HG02943 (cell line): ENCODE results near the gene DIPK1B.

Source experiments
- ATAC-seq: cut with Tn5 transposase; IDR thresholded peaks from one replicate; pipeline ENCODE4 v1.9.1; 2021; ENCODE audit warnings: mild to moderate bottlenecking, low read depth, moderate library complexity; ENCODE audit not compliant: unreplicated experiment

Gene DIPK1B

GRCh38 chr9:136673088-136673974 lies 39.0 kb upstream of the DIPK1B start:
- no peak for ATAC-seq

- no peak for ATAC-seq
Observed at GRCh38 chr9:136673975-136674785, 38.2 kb upstream of the DIPK1B start.

GRCh38 chr9:136674786-136675349 lies 37.5 kb upstream of the DIPK1B start:
- no peak for ATAC-seq

- no peak for ATAC-seq
Observed at GRCh38 chr9:136675477-136676296, 36.7 kb upstream of the DIPK1B start.

GRCh38 chr9:136676297-136676794 lies 36.0 kb upstream of the DIPK1B start:
- no peak for ATAC-seq

GRCh38 chr9:136676920-136677686 lies 35.3 kb upstream of the DIPK1B start:
- no peak for ATAC-seq

GRCh38 chr9:136678034-136678433 lies 34.3 kb upstream of the DIPK1B start:
- ATAC-seq: no peak

GRCh38 chr9:136678624-136679023 lies 33.7 kb upstream of the DIPK1B start:
- ATAC-seq: no peak

- ATAC-seq: no peak
Observed at GRCh38 chr9:136679431-136679941, 32.9 kb upstream of the DIPK1B start.

- ATAC-seq: no peak
Observed at GRCh38 chr9:136681029-136681428, 31.3 kb upstream of the DIPK1B start.

- no peak for ATAC-seq
Observed at GRCh38 chr9:136681945-136682699, 30.2 kb upstream of the DIPK1B start.

- no peak for ATAC-seq
Observed at GRCh38 chr9:136682710-136683109, 29.7 kb upstream of the DIPK1B start.

GRCh38 chr9:136683173-136683745 lies 29.1 kb upstream of the DIPK1B start:
- ATAC-seq: no peak

- ATAC-seq: no peak
Observed at GRCh38 chr9:136683755-136684154, 28.6 kb upstream of the DIPK1B start.

- no peak for ATAC-seq
Observed at GRCh38 chr9:136684339-136684738, 28.0 kb upstream of the DIPK1B start.

- no peak for ATAC-seq
Observed at GRCh38 chr9:136684799-136685198, 27.6 kb upstream of the DIPK1B start.

- no peak for ATAC-seq
Observed at GRCh38 chr9:136685216-136685615, 27.2 kb upstream of the DIPK1B start.
